Natural killer cell (primary cell): Measurements from ENCODE around the gene UNC5B. TPM values are rescaled to one million over a fixed set of nuclear protein-coding genes. Genes with fewer than 3 reads are reported as not detected.

Experiments
- ATAC-seq, 3 donors: fragments of 150-1000 bp in 2 of 3; fragments of 200-7000 bp in 1 of 3; cut with Tn5 transposase; 1 replicate in 1 of 3; 2 replicates in 2 of 3; pipeline ENCODE4 v1.10.0; 2021; ENCODE audit warnings: mild to moderate bottlenecking in 2 of 3, moderate library complexity in 2 of 3
- DNase-seq, 2 donors: peaks; one replicate each; pipeline versions ENCODE4 v3.0.0 to v3.0.0-alpha.2; 2013 to 2021; ENCODE audit warnings: mixed read lengths in 1 of 2
- H3K27ac ChIP-seq: one replicate; pipeline ENCODE4 v1.5.1; 2013; ENCODE audit warnings: mild to moderate bottlenecking, low read length
- H3K27me3 ChIP-seq: one replicate; pipeline ENCODE4 v1.6.1; 2013; ENCODE audit warnings: low read length; ENCODE audit not compliant: control insufficient read depth, insufficient read depth
- H3K36me3 ChIP-seq: one replicate; pipeline ENCODE4 v1.6.1; 2013; ENCODE audit warnings: low read length; ENCODE audit not compliant: control insufficient read depth, insufficient read depth
- H3K4me1 ChIP-seq: one replicate; pipeline ENCODE4 v1.6.1; 2013; ENCODE audit warnings: low read length; ENCODE audit not compliant: control insufficient read depth, insufficient read depth
- H3K4me3 ChIP-seq: one replicate; pipeline ENCODE4 v1.5.1; 2013; ENCODE audit warnings: low read length
- H3K9me3 ChIP-seq: one replicate; pipeline ENCODE4 v1.6.1; 2013; ENCODE audit warnings: low read length; ENCODE audit not compliant: control insufficient read depth, insufficient read depth
- H3K27ac Mint-ChIP-seq, 2 donors: one replicate each; pipeline ENCODE4 v1.8.0; 2022; ENCODE audit warnings: mild to moderate bottlenecking in 2 of 2, mixed read lengths in 2 of 2, moderate library complexity in 1 of 2
- H3K27me3 Mint-ChIP-seq, 2 donors: one replicate each; pipeline ENCODE4 v1.8.0; 2022; ENCODE audit warnings: low read depth in 2 of 2, mixed read lengths in 2 of 2
- H3K36me3 Mint-ChIP-seq: one replicate; pipeline ENCODE4 v1.8.0; 2022; ENCODE audit warnings: mixed read lengths
- H3K4me1 Mint-ChIP-seq, 2 donors: one replicate each; pipeline ENCODE4 v1.8.0; 2022; ENCODE audit warnings: mixed read lengths in 2 of 2
- H3K4me3 Mint-ChIP-seq: one replicate; pipeline ENCODE4 v1.8.0; 2022; ENCODE audit warnings: mild to moderate bottlenecking, moderate library complexity, mixed read lengths
- H3K9me3 Mint-ChIP-seq, 2 donors: one replicate each; pipeline ENCODE4 v1.8.0; 2022; ENCODE audit warnings: mixed read lengths in 2 of 2
- CTCF ChIP-seq: fragments of 200-600 bp; IDR thresholded peaks from one replicate; pipeline ENCODE4 v1.8.0; 2022; ENCODE audit warnings: antibody characterized with exemption
- WGBS: methylation state at CpG from one replicate; pipeline ENCODE4 v1.1.7; 2013; ENCODE audit warnings: missing lambda C conversion rate; ENCODE audit not compliant: insufficient coverage; 5-methylcytosine and 5-hydroxymethylcytosine counted together
- intact Hi-C: fragments of 100-400 bp; cut with micrococcal nuclease; formaldehyde crosslinking; loops from one replicate; pipeline ENCODE4 v1.14.2; 2022
- total RNA-seq, 4 donors: library from RNA; stranded (reverse); fragments of 120-200 nt in 1 of 4; gene quantifications; one replicate each; pipeline versions ENCODE4 v1.2.3 to v1.2.4, GENCODE V29; 2013 to 2022

The UNC5B gene
- total RNA-seq, 3 donors from 2014 or later (not counting 1 experiment from before 2014, with no cell fraction given) = 0.09 to 0.65 (median 0.09) TPM

DNA sequence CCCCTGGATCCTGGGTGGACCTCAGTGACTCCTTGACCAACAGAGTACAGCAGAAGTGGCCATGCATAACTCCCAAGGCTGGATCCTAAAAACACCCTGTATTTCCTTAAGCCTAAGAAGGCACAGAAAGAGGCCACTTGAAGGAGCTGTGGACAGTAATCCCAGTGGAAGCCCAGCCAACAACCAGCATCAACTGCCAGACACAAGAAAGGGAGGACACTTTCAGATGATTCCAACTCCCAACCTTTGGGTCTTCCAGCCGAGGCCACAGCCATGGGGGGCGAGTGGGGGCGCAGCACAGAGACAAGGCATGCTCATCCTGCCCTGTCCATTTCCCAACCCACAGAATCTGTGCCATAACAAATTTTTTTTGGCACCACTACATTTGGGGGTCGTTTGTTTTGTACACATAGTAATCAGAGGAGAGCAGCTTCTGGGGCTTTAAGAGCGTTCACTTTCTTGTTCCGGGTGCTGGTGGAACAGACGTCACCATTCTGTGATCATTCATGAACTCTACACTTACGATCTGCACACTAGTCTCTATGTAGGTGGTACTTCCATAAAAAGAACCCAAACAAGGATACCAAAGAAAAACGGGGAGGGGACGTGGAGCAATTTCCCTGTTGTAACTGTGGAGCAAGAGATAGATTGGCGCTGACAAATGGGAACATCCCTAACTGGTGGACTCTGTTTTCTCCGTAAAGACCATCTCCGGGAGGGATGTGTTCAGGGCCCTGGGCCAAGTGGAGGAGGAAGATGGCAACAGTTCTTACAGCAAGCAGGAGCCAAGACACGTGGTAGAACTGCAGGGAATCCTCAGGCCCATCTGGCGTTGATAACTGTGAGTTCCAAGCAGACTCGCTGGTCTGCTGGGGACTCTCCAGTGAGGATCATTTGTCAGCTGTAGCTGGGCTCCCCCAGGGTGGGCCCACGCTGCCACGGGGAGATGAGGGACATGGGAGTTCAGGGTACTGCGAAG lies 100.7 kb downstream of the UNC5B start:
- WGBS = 82% methylated on average over 17 of the region's 19 CpGs
- H3K27me3 ChIP-seq = no peaks in the 10 kb centered on the region
- peaks cover 3% of the 10 kb centered on the region for H3K4me1 ChIP-seq
- Mint-ChIP-seq H3K4me3 (no peak overlapping the region), H3K27me3 (peaks cover 18 to 19% of the 10 kb centered on the region in 2 donors), H3K4me1 (peaks cover 0 to 5% of the 10 kb centered on the region in 2 donors), H3K9me3 (no peaks in the 10 kb centered on the region), H3K27ac (no peak overlapping the region), H3K36me3 (no peaks in the 10 kb centered on the region)
- no peaks in the 10 kb centered on the region for H3K9me3 ChIP-seq
- ATAC-seq = no peak
- no peak for TF ChIP-seq CTCF
- H3K4me3 ChIP-seq = no peak overlapping the region
- H3K36me3 ChIP-seq = no peaks in the 10 kb centered on the region
- intact Hi-C loops = no loop called here
- no peak for DNase-seq
- no peak overlapping the region for H3K27ac ChIP-seq

DNA sequence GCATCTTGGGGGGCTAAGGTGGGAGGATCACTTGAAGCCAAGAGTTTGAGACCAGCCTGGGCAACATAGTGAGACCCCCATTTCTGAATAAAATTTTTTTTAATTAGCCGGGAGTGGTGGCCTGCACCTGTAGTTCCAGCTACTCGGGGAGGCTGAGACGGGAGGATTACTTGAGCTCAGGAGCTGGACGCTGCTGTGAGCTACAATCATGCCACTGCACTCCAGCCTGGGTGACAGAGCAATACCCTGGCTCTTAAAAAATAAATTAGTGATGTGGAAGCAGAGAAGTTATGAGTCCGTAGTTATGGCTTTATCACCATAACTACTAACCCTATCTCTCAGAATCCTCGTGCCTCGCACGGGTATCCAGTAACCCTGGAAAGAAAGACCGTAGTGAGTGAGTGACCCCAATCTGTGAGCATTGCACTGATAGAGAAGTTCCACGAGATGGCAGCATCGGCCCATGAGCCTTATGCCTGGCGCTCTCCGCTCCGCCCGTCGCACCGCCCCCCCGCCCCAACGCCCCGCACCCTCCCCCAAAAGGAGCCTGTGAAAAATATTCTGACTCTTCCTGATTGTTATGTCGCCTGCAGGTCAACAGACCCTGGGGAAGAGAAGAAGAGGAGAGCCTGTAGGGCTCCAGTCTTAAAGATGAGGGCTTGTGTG lies 101.8 kb downstream of the UNC5B start:
- H3K36me3 ChIP-seq = no peaks in the 10 kb centered on the region
- no peak overlapping the region for H3K4me3 Mint-ChIP-seq
- ATAC-seq (peak; percentile 43 to 58 (median 47)), DNase-seq (peak; percentile 42 to 85)
- no peaks in the 10 kb centered on the region for H3K27me3 ChIP-seq
- TF ChIP-seq CTCF = peak; percentile 81
- H3K9me3 ChIP-seq = no peaks in the 10 kb centered on the region
- no peak overlapping the region for H3K27ac Mint-ChIP-seq
- H3K4me1 ChIP-seq = peaks cover 10% of the 10 kb centered on the region
- no peaks in the 10 kb centered on the region for H3K9me3 Mint-ChIP-seq
- H3K27me3 Mint-ChIP-seq = peaks cover 18 to 19% of the 10 kb centered on the region in 2 donors
- H3K4me1 Mint-ChIP-seq = peaks cover 5 to 11% of the 10 kb centered on the region in 2 donors
- intact Hi-C loops = loop anchor here (1.0 to 2.0 kb wide), 3 partner anchors 256 to 583 kb away; no protein-coding TSS in a partner anchor
- no peaks in the 10 kb centered on the region for H3K36me3 Mint-ChIP-seq
- H3K27ac ChIP-seq = no peak overlapping the region
- 24% methylated on average over 9 of the region's 21 CpGs for WGBS
- no peak overlapping the region for H3K4me3 ChIP-seq

- ATAC-seq = no peak
Observed at GRCh38 chr10:71314694-71315225, 102.4 kb downstream of the UNC5B start.

More at GRCh38 chr10:71314694-71315225, 102.4 kb downstream of the UNC5B start:
- WGBS = 67% methylated on average over 11 of the region's 11 CpGs
- no peak for TF ChIP-seq CTCF
- Mint-ChIP-seq H3K27ac (no peak overlapping the region), H3K36me3 (no peaks in the 10 kb centered on the region), H3K4me1 (peaks cover 5 to 17% of the 10 kb centered on the region in 2 donors), H3K4me3 (no peak overlapping the region), H3K27me3 (peaks cover 18 to 19% of the 10 kb centered on the region in 2 donors), H3K9me3 (no peaks in the 10 kb centered on the region)
- Histone ChIP-seq H3K9me3 (no peaks in the 10 kb centered on the region), H3K4me3 (no peak overlapping the region), H3K27me3 (no peaks in the 10 kb centered on the region), H3K4me1 (peaks cover 15% of the 10 kb centered on the region), H3K27ac (no peak overlapping the region), H3K36me3 (no peaks in the 10 kb centered on the region)
- intact Hi-C loops = loop anchor here (1.0 to 5.0 kb wide), 4 partner anchors 256 to 582 kb away; no protein-coding TSS in a partner anchor
- no peak for DNase-seq
